SK-N-SH (cell line): ENCODE data around the gene MBNL2. TPM values are rescaled to one million over a fixed set of nuclear protein-coding genes. Genes with fewer than 3 reads are reported as not detected.
A peak's percentile ranks its signal among the peaks of the same experiment; 100 is the strongest.

Experiments used
- CTCF ChIA-PET: fragments of 300-600, 350-600 bp; formaldehyde crosslinking; extraction: SDS; loops from one replicate; lab custom pipeline; 2021; lab: Yijun Ruan, JAX
- POLR2A ChIA-PET: fragments of 350-600 bp; sonication (Branson Sonifier 250); formaldehyde crosslinking; extraction: SDS; loops from one replicate; lab custom pipeline; 2020; ENCODE audit warnings: antibody characterized with exemption, inconsistent platforms; lab: Yijun Ruan, JAX
- DNase-seq: peaks from one replicate; pipeline ENCODE4 v3.0.0; 2012
- H2AFZ ChIP-seq: fragments of 200-600 bp; sonication (generic); 2 replicates; pipeline ENCODE4 v1.8.1; 2016; ENCODE audit warnings: antibody characterized with exemption, mild to moderate bottlenecking, low read depth
- H3F3A ChIP-seq: fragments of 200-600 bp; sonication (generic); replicated peaks from 2 replicates; pipeline ENCODE3; 2016; ENCODE audit warnings: antibody characterized with exemption, mild to moderate bottlenecking; ENCODE audit not compliant: insufficient read depth
- H3K27ac ChIP-seq, 2 experiments: fragments of 200-500 bp in 1 of 2; fragments of 200-600 bp in 1 of 2; sonication (Bioruptor generic) in 1 of 2; sonication (generic), shearing (Covaris generic) in 1 of 2; 2 replicates each; pipeline versions ENCODE4 v1.5.1 to v1.6.1; 2014 to 2016; ENCODE audit warnings: low read depth in 2 of 2, inconsistent platforms in 1 of 2, low read length in 1 of 2, mild to moderate bottlenecking in 1 of 2, mixed read lengths in 1 of 2
- H3K27me3 ChIP-seq: fragments of 200-600 bp; sonication (generic), shearing (Covaris generic); 2 replicates; pipeline ENCODE4 v1.6.1; 2016; ENCODE audit warnings: mixed run types; ENCODE audit not compliant: insufficient read depth
- H3K36me3 ChIP-seq, 2 experiments: fragments of 200-500 bp in 1 of 2; fragments of 200-600 bp in 1 of 2; sonication (Bioruptor generic) in 1 of 2; sonication (generic) in 1 of 2; replicated peaks in 1 of 2; 2 replicates each; pipeline versions ENCODE3 to v1.5.1; 2014 to 2016; ENCODE audit warnings: low read length in 1 of 2, mild to moderate bottlenecking in 1 of 2; ENCODE audit not compliant: insufficient read depth in 2 of 2, control insufficient read depth in 1 of 2
- H3K4me1 ChIP-seq, 2 experiments: fragments of 200-500 bp in 1 of 2; fragments of 200-600 bp in 1 of 2; sonication (Bioruptor generic) in 1 of 2; sonication (generic), shearing (Covaris generic) in 1 of 2; 2 replicates each; pipeline versions ENCODE4 v1.5.1 to v1.6.1; 2014 to 2016; ENCODE audit warnings: low read depth in 1 of 2, low read length in 1 of 2, mixed run types in 1 of 2; ENCODE audit not compliant: insufficient read depth in 2 of 2, control insufficient read depth in 1 of 2
- H3K4me2 ChIP-seq: fragments of 200-600 bp; sonication (generic), shearing (Covaris generic); 2 replicates; pipeline ENCODE4 v1.6.1; 2017; ENCODE audit warnings: mixed run types
- H3K4me3 ChIP-seq, 2 experiments: fragments of 200-500 bp in 1 of 2; fragments of 200-600 bp in 1 of 2; sonication (Bioruptor generic) in 1 of 2; sonication (generic), shearing (Covaris generic) in 1 of 2; 2 replicates each; pipeline versions ENCODE4 v1.5.1 to v1.8.1; 2014 to 2016; ENCODE audit warnings: low read depth in 2 of 2, inconsistent platforms in 1 of 2, low read length in 1 of 2, mild to moderate bottlenecking in 1 of 2, mixed read lengths in 1 of 2, moderate library complexity in 1 of 2
- H3K79me2 ChIP-seq: fragments of 200-600 bp; sonication (generic); 2 replicates; pipeline ENCODE4 v1.8.1; 2017; ENCODE audit warnings: mild to moderate bottlenecking; ENCODE audit not compliant: insufficient read depth
- H3K9ac ChIP-seq: fragments of 200-600 bp; sonication (generic); 2 replicates; pipeline ENCODE4 v1.6.1; 2017; ENCODE audit warnings: mixed run types
- H3K9me2 ChIP-seq: fragments of 200-600 bp; sonication (generic); 2 replicates; pipeline ENCODE4 v1.6.1; 2017; ENCODE audit warnings: mixed run types
- H3K9me3 ChIP-seq: fragments of 200-600 bp; sonication (generic); 2 replicates; pipeline ENCODE4 v1.6.1; 2017; ENCODE audit warnings: mixed run types, mild to moderate bottlenecking, moderate library complexity
- H4K20me1 ChIP-seq: fragments of 200-600 bp; sonication (generic); 2 replicates; pipeline ENCODE4 v1.6.1; 2017; ENCODE audit warnings: mild to moderate bottlenecking, mixed run types; ENCODE audit not compliant: insufficient read depth
- EP300 ChIP-seq, 2 experiments: IDR thresholded peaks; 2 replicates each; pipeline versions ENCODE4 v1.4.0 to v1.6.1; 2012; ENCODE audit warnings: borderline replicate concordance in 1 of 2, low read depth in 1 of 2, low read length in 1 of 2
- FOXJ3 ChIP-seq: sonication (generic); formaldehyde crosslinking; IDR thresholded peaks from 2 replicates; pipeline ENCODE4 v1.5.1; 2020; ENCODE audit warnings: mild to moderate bottlenecking, missing genetic modification reagents
- MXI1 ChIP-seq: IDR thresholded peaks from 2 replicates; pipeline ENCODE4 v1.6.1; 2012; ENCODE audit warnings: mild to moderate bottlenecking, low read depth, low read length, improper control_type of control experiment
- NFIC ChIP-seq: IDR thresholded peaks from 2 replicates; pipeline ENCODE4 v1.4.0; 2012; ENCODE audit warnings: borderline replicate concordance
- POLR2AphosphoS5 ChIP-seq: IDR thresholded peaks from 2 replicates; pipeline ENCODE4 v1.6.1; 2012; ENCODE audit warnings: low read depth, low read length
- TCF12 ChIP-seq: IDR thresholded peaks from 2 replicates; pipeline ENCODE4 v1.4.0; 2012
- YY1 ChIP-seq: IDR thresholded peaks from 2 replicates; pipeline ENCODE4 v1.4.0; 2012; ENCODE audit warnings: low read depth, mild to moderate bottlenecking
- WGBS: methylation state at CpG from one replicate; pipeline ENCODE4 v1.1.6; 2017; ENCODE audit warnings: low lambda C conversion rate; 5-methylcytosine and 5-hydroxymethylcytosine counted together
- polyA plus RNA-seq, 3 experiments: library from polyadenylated mRNA; depleted of rRNA; stranded (reverse); fragments of >200 nt; gene quantifications; 2 replicates each; pipeline ENCODE4 v1.2.3, GENCODE V29; 2012
- TF ChIP-seq, protein P1 (sequence below): IDR thresholded peaks from 2 replicates; pipeline ENCODE4 v1.4.0; 2012; ENCODE audit warnings: low read depth, borderline replicate concordance
- TF ChIP-seq, protein P2 (sequence below): IDR thresholded peaks from 2 replicates; pipeline ENCODE4; 2012
- TF ChIP-seq, protein P3 (sequence below): IDR thresholded peaks from 2 replicates; pipeline ENCODE4 v1.4.0; 2012; ENCODE audit warnings: low read depth

The MBNL2 gene
- polyA plus RNA-seq, 1 of the 3 experiments (the other 2 are of a cell fraction) = 24.5 TPM

DNA sequence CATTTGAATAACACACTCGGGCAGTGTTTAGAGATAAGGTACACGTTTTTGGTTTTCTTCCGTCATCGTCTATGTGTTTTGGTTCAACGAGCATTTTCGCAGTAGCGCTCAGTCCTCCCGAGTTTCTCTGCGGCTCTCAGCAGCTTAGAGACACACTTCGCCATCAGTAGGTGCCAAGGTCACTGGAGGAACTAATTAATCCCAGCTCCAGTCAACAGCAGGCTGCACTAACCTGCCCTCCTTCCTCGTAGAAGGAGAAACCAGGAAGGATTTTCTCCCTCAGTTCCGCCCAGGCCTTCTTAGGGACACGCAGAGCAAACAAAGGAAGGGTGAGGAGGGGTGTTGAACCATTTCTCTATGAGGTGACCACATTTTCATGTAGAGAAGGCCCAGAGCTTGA is 12.6 kb downstream of the MBNL2 start:
- no peak for TF ChIP-seq FOXJ3 (CRISPR knock-in tag)
- no peak for TF ChIP-seq POLR2AphosphoS5
- Histone ChIP-seq H3K4me2 (peak overlapping the region; percentile 73; the same call in 1 of the 2 replicates), H3K79me2 (peaks cover 99% of the 10 kb centered on the region), H3K27ac (peak overlapping the region; percentile 44 to 63; a peak in 3 of 4 replicates), H3K9ac (peak overlapping the region; percentile 54; the same call in 1 of the 2 replicates), H4K20me1 (peaks cover 14% of the 10 kb centered on the region; the same call in 1 of the 2 replicates), H3K4me1 (peaks cover 28 to 32% of the 10 kb centered on the region in 2 experiments), H3K9me2 (no peaks in the 10 kb centered on the region), H3K9me3 (no peaks in the 10 kb centered on the region), H2AFZ (no peak overlapping the region), H3K4me3 (no peak overlapping the region), H3F3A (peaks cover 37% of the 10 kb centered on the region), H3K27me3 (no peaks in the 10 kb centered on the region), H3K36me3 (peaks cover 19 to 36% of the 10 kb centered on the region in 2 experiments)
- ChIA-PET POLR2A (no interaction called here), CTCF (interaction anchor here (1.0 to 3.8 kb wide), 2 partner anchors 11 to 125 kb away, joined by 4 to 19 read pairs; no protein-coding TSS in a partner anchor)
- DNase-seq = no peak
- 93% methylated on average over 13 of the region's 13 CpGs for WGBS

DNA sequence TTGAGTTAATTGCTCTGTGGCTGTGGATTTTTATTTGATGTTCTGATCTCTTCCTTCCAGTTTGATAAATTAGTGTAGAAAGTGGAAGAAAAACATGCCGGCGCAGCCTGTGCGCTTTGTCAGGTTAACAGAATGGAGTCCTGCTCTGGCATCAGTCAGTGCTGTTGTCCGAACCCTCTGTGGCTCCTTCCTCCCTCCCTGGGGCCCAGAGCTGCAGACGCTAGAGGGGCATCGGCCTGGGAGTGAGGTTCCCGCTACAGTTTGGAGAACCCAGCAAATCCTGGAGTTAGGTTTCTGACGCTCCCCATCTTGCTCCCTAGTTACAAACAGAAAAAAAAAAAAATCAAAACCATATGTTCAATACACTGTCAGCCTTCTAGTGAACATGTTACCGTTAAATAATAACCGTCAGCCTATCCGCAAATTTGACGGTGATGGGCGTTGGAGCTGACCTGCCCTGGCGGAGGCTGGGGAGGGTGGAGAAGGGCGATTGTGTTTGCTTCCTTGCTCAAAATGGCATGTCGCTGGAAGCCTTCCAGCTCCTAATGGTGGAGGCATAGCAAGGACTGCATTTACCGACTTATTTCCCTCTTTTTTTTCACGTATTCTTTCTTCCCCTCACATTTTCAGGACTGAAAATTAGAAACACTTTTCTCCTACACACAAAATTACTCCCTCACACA is 13.6 kb downstream of the MBNL2 start:
- H3K27me3 ChIP-seq = no peaks in the 10 kb centered on the region
- peaks cover 23 to 33% of the 10 kb centered on the region in 2 experiments for H3K4me1 ChIP-seq
- H3K36me3 ChIP-seq = peaks cover 19 to 38% of the 10 kb centered on the region in 2 experiments
- no peaks in the 10 kb centered on the region for H3K9me3 ChIP-seq
- H3K4me2 ChIP-seq = peak overlapping the region; percentile 73
- DNase-seq = peak; percentile 47
- WGBS = 32% methylated on average over 18 of the region's 18 CpGs
- ChIA-PET POLR2A (no interaction called here), CTCF (interaction anchor here (0.6 to 3.8 kb wide), 4 partner anchors 14 to 126 kb away, joined by 3 to 19 read pairs (median 4); partner anchors contain the start of gene MBNL2)
- H3K27ac ChIP-seq = peak overlapping the region; percentile 63
- H4K20me1 ChIP-seq = peaks cover 18% of the 10 kb centered on the region; the same call in 1 of the 2 replicates
- peak overlapping the region; percentile 54; the same call in 1 of the 2 replicates for H3K9ac ChIP-seq
- H2AFZ ChIP-seq = no peak overlapping the region
- no peaks in the 10 kb centered on the region for H3K9me2 ChIP-seq
- peaks cover 99% of the 10 kb centered on the region for H3K79me2 ChIP-seq
- H3F3A ChIP-seq = peaks cover 35% of the 10 kb centered on the region
- H3K4me3 ChIP-seq = peak overlapping the region; percentile 23 to 45
- peak; percentile 15 to 54; a peak in 2 of 4 replicates for TF ChIP-seq EP300 (IDR thresholded peaks at IDR 0.05; ENCODE audit: borderline replicate concordance in 1 of 2, low read depth in 1 of 2, low read length in 1 of 2)
- no peak for TF ChIP-seq MXI1
- peak; percentile 84 for TF ChIP-seq TCF12
- 0 out of 2 replicates have a peak, but pooled peaks have one; percentile 18 for TF ChIP-seq YY1
- TF ChIP-seq, protein P1, sequence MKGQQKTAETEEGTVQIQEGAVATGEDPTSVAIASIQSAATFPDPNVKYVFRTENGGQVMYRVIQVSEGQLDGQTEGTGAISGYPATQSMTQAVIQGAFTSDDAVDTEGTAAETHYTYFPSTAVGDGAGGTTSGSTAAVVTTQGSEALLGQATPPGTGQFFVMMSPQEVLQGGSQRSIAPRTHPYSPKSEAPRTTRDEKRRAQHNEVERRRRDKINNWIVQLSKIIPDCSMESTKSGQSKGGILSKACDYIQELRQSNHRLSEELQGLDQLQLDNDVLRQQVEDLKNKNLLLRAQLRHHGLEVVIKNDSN = no peak
- TF ChIP-seq POLR2AphosphoS5 = peak; percentile 9; the same call in 1 of the 2 replicates
- TF ChIP-seq, protein P2, sequence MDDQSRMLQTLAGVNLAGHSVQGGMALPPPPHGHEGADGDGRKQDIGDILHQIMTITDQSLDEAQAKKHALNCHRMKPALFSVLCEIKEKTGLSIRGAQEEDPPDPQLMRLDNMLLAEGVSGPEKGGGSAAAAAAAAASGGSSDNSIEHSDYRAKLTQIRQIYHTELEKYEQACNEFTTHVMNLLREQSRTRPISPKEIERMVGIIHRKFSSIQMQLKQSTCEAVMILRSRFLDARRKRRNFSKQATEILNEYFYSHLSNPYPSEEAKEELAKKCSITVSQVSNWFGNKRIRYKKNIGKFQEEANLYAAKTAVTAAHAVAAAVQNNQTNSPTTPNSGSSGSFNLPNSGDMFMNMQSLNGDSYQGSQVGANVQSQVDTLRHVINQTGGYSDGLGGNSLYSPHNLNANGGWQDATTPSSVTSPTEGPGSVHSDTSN = peak; percentile 81
- TF ChIP-seq, protein P3, sequence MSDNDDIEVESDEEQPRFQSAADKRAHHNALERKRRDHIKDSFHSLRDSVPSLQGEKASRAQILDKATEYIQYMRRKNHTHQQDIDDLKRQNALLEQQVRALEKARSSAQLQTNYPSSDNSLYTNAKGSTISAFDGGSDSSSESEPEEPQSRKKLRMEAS = 0 out of 2 replicates have a peak, but pooled peaks have one; percentile 43
- peak; percentile 45; the same call in 1 of the 2 replicates for TF ChIP-seq NFIC
